HG02840 (cell line): ENCODE results near the gene TEPSIN.
"Not testable (repeated sequence)": the region's sequence is repeated elsewhere in the genome, so short reads cannot be mapped to it uniquely, and the experiment has no call there.

Experiments used
- ATAC-seq: cut with Tn5 transposase; IDR thresholded peaks from one replicate; pipeline ENCODE4 v1.9.1; 2021; ENCODE audit warnings: mild to moderate bottlenecking, moderate library complexity, moderate number of reproducible peaks; ENCODE audit not compliant: unreplicated experiment, low FRiP score

The TEPSIN gene

GRCh38 chr17:81237591-81238489 is 1.0 kb downstream of the TEPSIN start:
- no peak for ATAC-seq

GRCh38 chr17:81236784-81237183 is 2.1 kb downstream of the TEPSIN start:
- no peak for ATAC-seq

DNA sequence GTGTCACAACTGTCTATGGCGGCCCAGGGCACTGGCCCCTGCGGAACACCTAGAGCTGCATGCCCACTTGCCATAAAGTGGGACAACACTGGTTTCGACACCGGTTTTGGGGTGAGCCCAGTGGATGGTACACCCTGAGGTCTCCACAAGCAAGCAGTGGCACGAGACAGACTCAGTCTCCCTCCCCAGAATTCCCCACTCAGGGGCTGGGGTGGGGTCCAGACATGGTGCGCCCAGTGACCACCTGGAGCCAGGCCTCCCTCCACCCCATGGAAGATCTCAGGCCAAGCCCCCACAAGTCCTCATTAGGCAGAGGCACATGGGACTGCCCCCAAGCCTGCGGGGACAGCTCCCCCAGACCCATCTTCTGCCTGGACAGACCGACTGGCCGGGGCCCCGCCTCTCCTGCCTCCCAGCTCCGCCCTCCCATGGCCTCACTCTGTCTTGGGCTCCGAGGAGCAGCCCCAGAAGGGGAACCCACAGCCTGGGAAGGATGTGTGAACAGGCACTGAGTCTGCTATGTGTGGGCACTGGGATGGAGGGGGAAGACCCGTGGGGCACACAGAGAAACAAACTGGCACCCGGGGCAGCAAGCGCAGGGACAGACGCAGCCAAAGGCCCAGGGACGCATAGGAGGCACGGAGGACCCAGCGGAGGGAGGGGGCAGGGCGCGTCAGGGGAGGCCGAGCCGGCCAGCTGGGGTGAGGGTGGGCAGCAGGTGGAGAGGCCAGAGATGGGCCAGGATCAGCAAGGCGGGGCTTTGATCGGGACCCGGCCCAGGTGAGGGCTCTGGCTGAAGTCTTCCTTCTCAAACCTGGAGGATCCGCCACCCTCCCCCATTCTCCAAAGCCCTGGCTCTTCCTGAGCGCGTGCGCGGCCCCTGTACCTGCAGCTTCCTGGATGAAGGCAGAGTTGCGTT is 2.8 kb downstream of the TEPSIN start:
- ATAC-seq = no peak

- no peak for ATAC-seq
These were observed 3.7 kb downstream of the TEPSIN start for GRCh38 chr17:81234940-81235821.

DNA sequence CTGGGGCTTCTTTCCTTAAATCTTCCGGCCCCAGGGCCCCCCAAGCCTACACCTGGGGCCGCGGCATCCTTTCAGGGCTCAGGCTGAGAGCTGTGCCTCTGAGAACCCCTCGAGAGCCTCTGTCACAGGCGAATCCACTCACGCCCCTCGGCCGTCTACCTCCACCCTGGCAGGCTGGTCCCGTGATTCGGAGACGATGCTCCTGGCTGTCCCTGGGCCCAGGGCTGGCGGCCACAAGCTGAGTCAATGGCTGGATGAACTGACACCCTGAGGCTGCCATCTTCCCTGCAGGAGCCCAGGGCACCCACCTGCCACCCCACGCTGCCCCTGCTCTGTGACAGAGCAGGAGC is 4.4 kb downstream of the TEPSIN start:
- no peak for ATAC-seq

DNA sequence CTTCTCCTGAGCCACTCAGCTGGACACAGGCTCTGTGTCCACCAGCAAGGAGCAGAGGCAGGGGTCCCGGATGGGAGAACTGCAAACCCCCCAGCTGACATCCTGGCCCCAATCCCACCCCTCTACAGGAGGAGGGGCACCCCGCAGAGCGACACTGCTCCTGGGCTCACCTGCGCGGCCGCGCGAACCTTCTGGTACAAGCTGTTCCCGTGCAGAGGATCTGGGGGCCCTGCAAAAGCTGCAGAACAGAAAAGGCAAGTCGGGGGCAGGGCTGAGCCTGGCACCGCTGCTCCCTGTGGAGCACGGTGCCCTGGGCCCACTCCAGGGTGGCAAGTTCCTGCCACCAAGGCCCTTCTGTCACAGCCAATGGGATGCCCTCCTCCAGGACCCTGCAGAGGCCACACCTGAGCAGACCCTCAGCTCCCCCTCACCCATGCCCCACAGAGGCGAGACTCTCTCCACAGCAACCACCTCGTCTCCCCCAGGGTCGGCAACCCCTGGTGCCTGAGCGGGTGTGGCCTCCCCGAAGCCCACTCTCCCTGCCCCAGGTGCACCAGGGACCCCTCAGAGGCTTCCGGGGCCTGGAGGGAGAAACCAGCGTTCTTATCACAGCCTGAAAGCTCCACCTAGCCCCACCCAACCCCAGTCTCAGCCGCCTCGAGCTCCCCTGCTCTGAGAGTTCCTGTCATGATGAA is 4.9 kb downstream of the TEPSIN start:
- ATAC-seq = no peak

- no peak for ATAC-seq
These were observed 5.5 kb downstream of the TEPSIN start for GRCh38 chr17:81233316-81233715.

- no peak for ATAC-seq
These were observed 6.1 kb downstream of the TEPSIN start for GRCh38 chr17:81232616-81233241.

DNA sequence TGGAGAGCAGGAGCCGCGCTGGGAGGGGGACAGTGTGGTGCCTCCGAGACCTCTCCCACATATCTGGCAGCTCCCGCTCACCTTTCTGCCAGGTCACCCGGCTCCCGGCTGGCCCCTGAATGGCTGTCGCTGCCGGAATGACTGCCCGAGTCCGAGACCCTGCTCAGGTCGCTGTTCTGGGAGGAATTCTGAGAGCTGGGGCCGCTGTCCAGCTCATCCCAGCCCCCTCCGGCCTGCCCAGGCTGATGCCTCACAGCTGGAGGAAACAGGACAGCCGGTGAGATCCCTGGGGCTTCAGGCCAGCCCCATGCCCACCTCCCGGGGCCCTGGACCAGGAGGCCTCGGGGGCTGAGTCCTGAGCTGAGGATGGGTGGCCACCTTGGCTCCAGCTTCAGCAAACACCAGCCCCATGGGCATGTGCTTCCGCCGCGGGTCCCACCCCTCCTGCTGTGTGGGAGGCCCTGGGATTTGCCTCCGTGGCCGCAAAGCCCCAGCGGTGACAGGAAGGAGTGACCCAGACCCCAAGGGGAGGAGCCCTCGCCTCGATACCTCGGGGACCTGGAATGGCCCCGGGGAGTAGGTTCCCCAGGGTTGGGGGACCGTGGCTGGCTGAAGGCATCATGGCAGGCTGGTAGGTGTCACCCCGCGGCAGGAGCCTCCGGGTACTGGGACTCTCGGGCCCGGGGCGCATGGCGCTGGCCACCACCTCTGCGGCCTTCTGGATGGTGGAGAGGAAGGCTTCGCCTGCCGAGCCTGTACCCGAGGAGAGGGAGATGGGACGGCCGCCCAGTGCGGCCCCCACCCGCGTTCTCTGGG is 6.9 kb downstream of the TEPSIN start:
- no peak for ATAC-seq

DNA sequence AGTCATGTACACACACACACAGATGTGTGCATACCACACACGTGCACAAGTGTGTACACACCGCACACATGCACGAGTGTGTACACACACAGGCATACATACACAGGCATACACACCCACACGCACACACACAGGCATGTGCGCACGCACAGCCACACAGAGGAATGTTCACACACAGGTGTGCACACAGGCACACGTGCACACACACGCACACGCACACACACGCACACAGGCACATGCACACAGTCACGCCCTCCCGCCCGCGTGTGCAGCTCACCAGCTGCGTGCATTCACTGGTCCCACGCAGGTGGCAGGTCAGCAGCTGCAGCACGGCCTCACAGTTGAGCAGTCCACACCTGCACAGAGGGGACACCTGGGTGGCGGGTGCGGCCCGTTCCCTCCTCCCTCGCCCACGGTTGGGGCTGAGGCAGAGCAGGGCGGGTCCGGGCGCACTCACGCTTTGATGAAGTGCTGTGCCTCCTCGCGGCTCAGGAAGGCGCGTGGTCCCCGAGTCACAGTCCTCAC is 7.7 kb downstream of the TEPSIN start:
- ATAC-seq = no peak

DNA sequence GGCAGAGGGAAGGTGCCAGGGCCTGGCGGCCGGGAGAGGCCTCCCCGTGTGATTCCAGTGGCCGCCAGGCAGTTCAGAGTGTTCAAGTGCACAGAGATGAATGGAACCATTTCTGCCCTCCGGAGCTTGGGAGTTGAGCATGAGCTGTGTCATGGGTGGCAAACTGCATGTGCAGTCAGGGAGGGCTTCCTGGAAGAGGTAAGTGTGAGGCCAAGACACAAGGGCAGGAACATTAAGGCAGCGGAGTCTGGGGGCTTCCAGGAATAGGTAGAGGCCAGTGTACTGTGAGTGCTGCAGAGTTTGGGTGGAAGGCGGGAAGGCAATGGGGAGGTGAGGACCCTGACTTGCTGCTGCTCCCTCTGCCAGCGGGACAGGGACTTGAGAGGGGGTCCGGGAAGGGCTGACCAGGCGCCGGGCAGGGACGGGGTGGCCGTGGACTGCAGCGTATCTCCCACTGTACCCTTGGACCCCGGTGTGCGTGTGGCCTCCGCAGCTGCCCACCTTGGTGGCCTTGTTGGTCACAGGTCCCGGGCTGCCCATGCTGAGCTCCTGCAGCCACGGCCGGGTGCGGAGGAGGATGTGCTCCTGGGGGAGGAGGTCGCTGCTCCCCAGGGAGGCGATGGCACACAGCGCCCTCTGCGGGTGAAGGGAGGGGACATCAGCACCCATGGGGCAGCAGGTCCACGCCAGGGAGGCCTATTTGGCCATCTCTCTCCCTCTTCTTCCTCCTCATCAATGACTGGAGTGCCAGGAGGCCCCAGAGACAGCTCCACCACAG is 8.6 kb downstream of the TEPSIN start:
- no peak for ATAC-seq

GRCh38 chr17:81229666-81229920 is 9.3 kb downstream of the TEPSIN start:
- ATAC-seq = no peak

GRCh38 chr17:81228834-81229665 is 9.8 kb downstream of the TEPSIN start:
- no peak for ATAC-seq

DNA sequence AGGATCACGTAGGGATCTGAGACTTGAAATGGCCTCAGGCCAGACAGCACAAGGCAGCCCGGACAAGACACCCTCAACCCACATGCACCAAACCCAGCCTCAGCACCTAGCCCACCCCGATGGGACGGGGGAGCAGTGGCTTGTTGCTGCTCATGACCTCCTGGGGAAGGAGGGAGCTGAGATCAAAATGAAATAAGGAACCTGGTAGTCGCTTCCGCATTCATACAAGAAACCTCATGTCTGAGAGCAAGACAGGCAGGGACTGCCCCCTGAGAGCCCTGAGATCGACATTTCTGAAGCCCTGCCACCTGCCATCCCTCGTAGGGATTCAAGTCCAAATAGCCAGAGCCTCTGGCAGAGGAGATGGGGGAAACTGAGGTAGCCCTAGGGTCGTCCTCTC is 10.4 kb downstream of the TEPSIN start:
- no peak for ATAC-seq

GRCh38 chr17:81227630-81228029 is 11.2 kb downstream of the TEPSIN start:
- not testable (repeated sequence) for ATAC-seq

- ATAC-seq = no peak
These were observed 15.1 kb downstream of the TEPSIN start for GRCh38 chr17:81223762-81224130.
